K562 (cell line): ENCODE data around the gene PHAX. TPM values are rescaled to one million over a fixed set of nuclear protein-coding genes. Genes with fewer than 3 reads are reported as not detected.
"Not testable (repeated sequence)": the region's sequence is repeated elsewhere in the genome, so short reads cannot be mapped to it uniquely, and the experiment has no call there.

Experiments
- ATAC-seq: fragments of 200-7000 bp; cut with Tn5 transposase; 3 replicates; pipeline ENCODE4 v1.9.1; 2020; ENCODE audit warnings: moderate library complexity
- BruUV-seq: library from RNA; stranded (reverse); fragments of 400-500 nt; replicated peaks from 2 replicates; lab custom pipeline; 2021; lab: Mats Ljungman, UMichigan
- CTCF ChIA-PET: fragments of 300-600 bp; formaldehyde crosslinking; extraction: SDS; loops from one replicate; lab custom pipeline; 2021; ENCODE audit warnings: low intra/inter-chr PET ratio; lab: Yijun Ruan, JAX
- POLR2A ChIA-PET: fragments of 300-600, 350-650 bp; sonication (Branson Sonifier 250); formaldehyde crosslinking; extraction: SDS; loops from one replicate; lab custom pipeline; 2021; ENCODE audit warnings: antibody characterized with exemption, inconsistent platforms; lab: Yijun Ruan, JAX
- DNase-seq, 4 experiments: peaks; one replicate each; pipeline versions ENCODE4 v3.0.0 to v3.0.0-alpha.2; 2011 to 2018; ENCODE audit warnings: low spot score in 3 of 4, mixed read lengths in 3 of 4; ENCODE audit errors: extremely low read depth in 1 of 4
- FAIRE-seq: peaks from 2 replicates; lab custom pipeline; 2011; peaks lifted over from hg19 to GRCh38; lab: Jason Lieb, UNC
- H2AFZ ChIP-seq: 2 replicates; pipeline ENCODE4 v1.6.0; 2011; ENCODE audit warnings: low read depth, low read length, control low read depth, inconsistent platforms
- H3K27ac ChIP-seq: fragments of 200-600 bp; 3 replicates; pipeline ENCODE4 v1.8.0; 2011; ENCODE audit warnings: low read depth, mild to moderate bottlenecking, control low read depth, inconsistent platforms, low read length, moderate library complexity, mixed read lengths; ENCODE audit errors: extremely low read depth
- H3K27me3 ChIP-seq, 2 experiments: fragments of 300-600 bp in 1 of 2; 2 replicates in 1 of 2; 3 replicates in 1 of 2; pipeline versions ENCODE4 v1.6.0 to v1.8.0; 2011; ENCODE audit warnings: inconsistent platforms in 2 of 2, low read length in 2 of 2, mild to moderate bottlenecking in 1 of 2, mixed read lengths in 1 of 2, moderate library complexity in 1 of 2; ENCODE audit not compliant: control insufficient read depth in 2 of 2, insufficient read depth in 2 of 2
- H3K36me3 ChIP-seq: fragments of 300-600 bp; 3 replicates; pipeline ENCODE4 v1.8.0; 2011; ENCODE audit warnings: mild to moderate bottlenecking, low read length, inconsistent platforms; ENCODE audit not compliant: control insufficient read depth, insufficient read depth
- H3K4me1 ChIP-seq, 2 experiments: fragments of 200-600 bp in 1 of 2; replicated peaks in 1 of 2; 2 replicates in 1 of 2; 3 replicates in 1 of 2; pipeline versions ENCODE4 v1.5.1 to v1.8.0; 2011; ENCODE audit warnings: inconsistent platforms in 2 of 2, low read length in 2 of 2, mild to moderate bottlenecking in 1 of 2, mixed read lengths in 1 of 2, moderate library complexity in 1 of 2; ENCODE audit not compliant: control insufficient read depth in 2 of 2, insufficient read depth in 2 of 2
- H3K4me2 ChIP-seq: 2 replicates; pipeline ENCODE4 v1.6.1; 2011; ENCODE audit warnings: low read length, control low read depth, inconsistent platforms, mixed read lengths; ENCODE audit not compliant: insufficient read depth
- H3K4me3 ChIP-seq: fragments of 200-600 bp; sonication (generic), shearing (Covaris generic); 2 replicates; pipeline ENCODE4 v1.5.1; 2016; ENCODE audit warnings: control low read depth, inconsistent platforms
- H3K79me2 ChIP-seq: fragments of 200-600 bp; 3 replicates; pipeline ENCODE4 v1.8.0; 2011; ENCODE audit warnings: low read length, inconsistent platforms; ENCODE audit not compliant: control insufficient read depth, insufficient read depth
- H3K9ac ChIP-seq, 2 experiments: 2 replicates each; pipeline versions ENCODE4 v1.6.0 to v1.6.1; 2011; ENCODE audit warnings: low read depth in 2 of 2, low read length in 2 of 2, control low read depth in 1 of 2, inconsistent platforms in 1 of 2, mild to moderate bottlenecking in 1 of 2, mixed read lengths in 1 of 2; ENCODE audit not compliant: insufficient read depth in 1 of 2
- H3K9me1 ChIP-seq: one replicate; pipeline ENCODE4 v1.6.0; 2011; ENCODE audit warnings: inconsistent platforms, mild to moderate bottlenecking, low read length, moderate library complexity; ENCODE audit not compliant: control insufficient read depth, insufficient read depth
- H3K9me3 ChIP-seq: replicated peaks from 2 replicates; pipeline ENCODE4 v1.5.1; 2011; ENCODE audit warnings: low read depth, low read length, inconsistent platforms; ENCODE audit not compliant: control insufficient read depth, insufficient read depth
- H4K20me1 ChIP-seq: replicated peaks from 2 replicates; pipeline ENCODE4 v1.6.1; 2011; ENCODE audit warnings: low read length, inconsistent platforms, mixed read lengths; ENCODE audit not compliant: control insufficient read depth, insufficient read depth
- ZNF280A ChIP-seq: fragments of 450-650 bp; IDR thresholded peaks from 2 replicates; pipeline ENCODE4 v1.6.1; 2018; ENCODE audit warnings: mild to moderate bottlenecking, low read depth; ENCODE audit not compliant: partially characterized antibody
- WGBS: fragments of 100-300 bp; shearing (Covaris generic); methylation state at CpG from one replicate; pipeline ENCODE4 v1.1.6; 2016; ENCODE audit warnings: low coverage, mixed read lengths; ENCODE audit not compliant: insufficient coverage; ENCODE audit errors: missing lambda C conversion rate; 5-methylcytosine and 5-hydroxymethylcytosine counted together
- in situ Hi-C: fragments of 300-500 bp; cut with MboI; formaldehyde crosslinking; loops from 4 replicates; pipeline ENCODE4 v1.15.0; 2018; ENCODE audit warnings: inconsistent platforms, mixed read lengths
- intact Hi-C: fragments of 100-400 bp; cut with micrococcal nuclease; formaldehyde crosslinking; loops from 2 replicates; pipeline ENCODE4 v1.14.2; 2022
- polyA plus RNA-seq, 8 experiments: library from polyadenylated mRNA; depleted of rRNA in 4 of 8; stranded (reverse) in 5 of 8; unstranded in 3 of 8; fragments of >200 nt; fragmentation: Nextera tagmentation in 2 of 8; fragmentation: Illumina TruSeq in 1 of 8; extraction: Ambion mirVana in 2 of 8; extraction: Trizol in 1 of 8; gene quantifications; 2 replicates each; pipeline versions ENCODE4 v1.2.1 to v1.2.3, GENCODE V29; 2011 to 2014; ENCODE audit warnings: inconsistent platforms in 1 of 8, missing spikeins in 1 of 8
- total RNA-seq, 7 experiments: library from RNA; depleted of rRNA in 6 of 7; stranded (reverse); fragments of >200 nt in 6 of 7; fragmentation: Illumina TruSeq in 2 of 7; extraction: Trizol in 2 of 7; gene quantifications; 2 replicates each; pipeline versions ENCODE4 v1.2.1 to v1.2.3, GENCODE V29; 2011 to 2021; ENCODE audit warnings: low replicate concordance in 1 of 7

PHAX gene
- total and polyA plus RNA-seq, 9 of the 15 experiments (the other 6 are each of a cell fraction or from before 2014, with no cell fraction given), result 20.2 to 59.8 (median 43.5) TPM

GRCh38 chr5:126599971-126600630, 646 bp upstream of the PHAX start:
- in situ Hi-C loops, intact Hi-C loops, BruUV-seq, H3K9me1 ChIP-seq, ATAC-seq, H3K9me3 ChIP-seq, H3K27me3 ChIP-seq, H4K20me1 ChIP-seq, FAIRE-seq: not testable (repeated sequence)
- H3K36me3 ChIP-seq, result peaks cover 24% of the 10 kb centered on the region
- POLR2A ChIA-PET, result interaction anchor here (1.0 kb wide), 1 partner anchor 28 kb away, joined by 3 read pairs; no protein-coding TSS in a partner anchor
- TF ChIP-seq ZNF280A, result peak; percentile 62
- H3K27ac ChIP-seq, result peak overlapping the region; percentile 87; the same call in 2 of the 3 replicates
- peak overlapping the region; percentile 100 for H3K4me3 ChIP-seq
- peak overlapping the region in 1 of 2 experiments; percentile 87; a peak in 1 of 4 replicates for H3K9ac ChIP-seq
- peak overlapping the region; percentile 95 for H3K4me2 ChIP-seq
- DNase-seq, result peak in 1 of 4 experiments; percentile 14
- 69% methylated on average over 14 of the region's 15 CpGs for WGBS
- H3K79me2 ChIP-seq, result peaks cover 38% of the 10 kb centered on the region
- H3K4me1 ChIP-seq, result peaks cover 5 to 25% of the 10 kb centered on the region in 2 experiments; a peak in 3 of 5 replicates
- CTCF ChIA-PET, result interaction anchor here (0.6 to 2.1 kb wide), 3 partner anchors 181 to 261 kb away, joined by 3 to 21 read pairs (median 3); no protein-coding TSS in a partner anchor
- H2AFZ ChIP-seq, result peak overlapping the region; percentile 100
